Measurements from ENCODE around the gene TNS1. TPM values are rescaled to one million over a fixed set of nuclear protein-coding genes. Genes with fewer than 3 reads are reported as not detected.
A peak's percentile ranks its signal among the peaks of the same experiment; 100 is the strongest.

Gene TNS1
- total RNA-seq, 1 donor, result 116 TPM

DNA sequence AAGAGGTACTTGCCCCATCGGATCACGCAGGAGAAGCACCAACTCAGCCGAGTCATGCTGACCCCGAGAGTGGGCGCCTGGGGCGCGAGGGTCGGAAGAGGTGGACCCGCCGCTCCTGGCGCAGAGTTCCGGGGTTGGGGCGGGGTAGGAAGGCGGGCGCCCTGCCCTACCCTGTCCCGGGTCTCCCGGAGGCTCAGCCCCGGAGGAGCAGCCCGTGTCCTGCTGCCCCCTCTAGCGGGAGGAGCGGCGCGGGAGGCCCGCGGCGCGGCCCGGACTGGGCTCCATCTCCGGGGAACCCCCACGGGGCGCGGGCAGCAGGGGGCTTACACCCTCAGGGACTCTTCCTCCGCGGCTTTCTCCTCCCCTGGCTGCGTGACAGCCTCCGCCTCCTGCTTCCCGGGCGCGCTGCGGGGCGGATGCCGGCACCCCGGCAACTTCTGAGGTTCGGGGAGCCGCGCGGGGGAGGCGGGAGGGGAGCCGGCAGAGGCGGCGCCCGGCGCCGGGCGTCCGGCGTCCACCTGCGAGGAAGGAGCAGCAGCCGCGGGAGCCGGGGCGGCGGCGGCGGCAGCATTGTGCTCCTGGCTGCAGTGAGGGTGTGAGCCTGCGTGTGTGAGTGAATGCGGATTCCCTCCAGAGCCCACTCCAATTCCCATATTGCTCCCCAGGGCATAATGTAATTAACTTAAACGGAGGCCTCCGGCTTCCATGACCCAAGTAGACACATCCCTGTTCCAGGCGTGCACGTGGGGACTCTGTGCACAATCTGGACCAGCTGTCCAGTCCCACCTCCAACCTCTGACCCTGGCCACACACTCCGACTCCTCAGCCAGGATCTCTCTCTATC lies 7.6 kb upstream of the TNS1 start:
- TF ChIP-seq, protein P1, sequence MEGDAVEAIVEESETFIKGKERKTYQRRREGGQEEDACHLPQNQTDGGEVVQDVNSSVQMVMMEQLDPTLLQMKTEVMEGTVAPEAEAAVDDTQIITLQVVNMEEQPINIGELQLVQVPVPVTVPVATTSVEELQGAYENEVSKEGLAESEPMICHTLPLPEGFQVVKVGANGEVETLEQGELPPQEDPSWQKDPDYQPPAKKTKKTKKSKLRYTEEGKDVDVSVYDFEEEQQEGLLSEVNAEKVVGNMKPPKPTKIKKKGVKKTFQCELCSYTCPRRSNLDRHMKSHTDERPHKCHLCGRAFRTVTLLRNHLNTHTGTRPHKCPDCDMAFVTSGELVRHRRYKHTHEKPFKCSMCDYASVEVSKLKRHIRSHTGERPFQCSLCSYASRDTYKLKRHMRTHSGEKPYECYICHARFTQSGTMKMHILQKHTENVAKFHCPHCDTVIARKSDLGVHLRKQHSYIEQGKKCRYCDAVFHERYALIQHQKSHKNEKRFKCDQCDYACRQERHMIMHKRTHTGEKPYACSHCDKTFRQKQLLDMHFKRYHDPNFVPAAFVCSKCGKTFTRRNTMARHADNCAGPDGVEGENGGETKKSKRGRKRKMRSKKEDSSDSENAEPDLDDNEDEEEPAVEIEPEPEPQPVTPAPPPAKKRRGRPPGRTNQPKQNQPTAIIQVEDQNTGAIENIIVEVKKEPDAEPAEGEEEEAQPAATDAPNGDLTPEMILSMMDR (IDR thresholded peaks at IDR 0.05; ENCODE audit: insufficient read depth, low read length), result peak; percentile 64
- DNase-seq (ENCODE audit: low read depth), result no peak
- peak overlapping the region; percentile 80 for H3K4me3 ChIP-seq (ENCODE audit: low read depth, low read length)

DNA sequence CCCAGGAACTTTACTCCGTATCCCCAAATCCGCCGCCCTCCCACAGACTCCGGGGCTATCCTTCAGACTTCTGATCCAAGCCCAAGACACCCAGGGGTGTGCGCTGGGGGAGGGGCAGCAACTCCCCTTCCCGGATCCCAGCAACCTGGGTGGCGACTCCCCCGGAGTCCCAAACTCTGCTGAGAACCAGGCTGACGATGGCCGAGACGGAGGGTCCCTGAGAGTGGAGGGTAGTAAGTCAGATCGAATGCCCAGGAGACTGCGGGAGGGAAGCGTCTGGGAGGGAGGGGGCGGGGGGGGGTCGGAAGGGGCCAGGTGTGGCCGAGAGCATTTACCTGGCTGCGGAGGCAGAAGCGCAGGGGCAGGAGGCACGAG lies 7.0 kb upstream of the TNS1 start:
- TF ChIP-seq, protein P1 (IDR thresholded peaks at IDR 0.05; ENCODE audit: insufficient read depth, low read length), result no peak
- DNase-seq (ENCODE audit: low read depth), result no peak
- H3K4me3 ChIP-seq (ENCODE audit: low read depth, low read length), result peak overlapping the region; percentile 80

DNA sequence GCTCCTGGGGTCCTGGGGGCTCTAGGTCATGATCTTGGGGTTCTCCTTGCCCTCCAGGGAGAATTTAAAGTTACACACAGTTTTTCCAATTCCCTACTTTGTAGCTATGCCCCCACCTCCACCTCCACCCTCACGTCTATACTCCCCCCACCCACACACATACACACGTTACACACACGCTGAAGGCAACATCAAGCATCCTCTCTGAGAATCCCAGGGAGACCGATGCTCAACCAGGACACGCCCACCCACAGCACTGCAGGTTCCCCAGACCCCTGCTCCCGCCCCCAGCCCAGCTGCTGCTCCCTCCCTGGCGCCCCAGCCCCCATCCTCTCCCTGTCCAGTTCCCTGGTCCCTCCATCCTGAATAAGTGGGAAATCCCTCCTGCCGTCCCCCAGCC lies 6.4 kb upstream of the TNS1 start:
- peak overlapping the region; percentile 80 for H3K4me3 ChIP-seq (ENCODE audit: low read depth, low read length)
- TF ChIP-seq, protein P1 (IDR thresholded peaks at IDR 0.05; ENCODE audit: insufficient read depth, low read length), result no peak
- DNase-seq (ENCODE audit: low read depth), result no peak

DNA sequence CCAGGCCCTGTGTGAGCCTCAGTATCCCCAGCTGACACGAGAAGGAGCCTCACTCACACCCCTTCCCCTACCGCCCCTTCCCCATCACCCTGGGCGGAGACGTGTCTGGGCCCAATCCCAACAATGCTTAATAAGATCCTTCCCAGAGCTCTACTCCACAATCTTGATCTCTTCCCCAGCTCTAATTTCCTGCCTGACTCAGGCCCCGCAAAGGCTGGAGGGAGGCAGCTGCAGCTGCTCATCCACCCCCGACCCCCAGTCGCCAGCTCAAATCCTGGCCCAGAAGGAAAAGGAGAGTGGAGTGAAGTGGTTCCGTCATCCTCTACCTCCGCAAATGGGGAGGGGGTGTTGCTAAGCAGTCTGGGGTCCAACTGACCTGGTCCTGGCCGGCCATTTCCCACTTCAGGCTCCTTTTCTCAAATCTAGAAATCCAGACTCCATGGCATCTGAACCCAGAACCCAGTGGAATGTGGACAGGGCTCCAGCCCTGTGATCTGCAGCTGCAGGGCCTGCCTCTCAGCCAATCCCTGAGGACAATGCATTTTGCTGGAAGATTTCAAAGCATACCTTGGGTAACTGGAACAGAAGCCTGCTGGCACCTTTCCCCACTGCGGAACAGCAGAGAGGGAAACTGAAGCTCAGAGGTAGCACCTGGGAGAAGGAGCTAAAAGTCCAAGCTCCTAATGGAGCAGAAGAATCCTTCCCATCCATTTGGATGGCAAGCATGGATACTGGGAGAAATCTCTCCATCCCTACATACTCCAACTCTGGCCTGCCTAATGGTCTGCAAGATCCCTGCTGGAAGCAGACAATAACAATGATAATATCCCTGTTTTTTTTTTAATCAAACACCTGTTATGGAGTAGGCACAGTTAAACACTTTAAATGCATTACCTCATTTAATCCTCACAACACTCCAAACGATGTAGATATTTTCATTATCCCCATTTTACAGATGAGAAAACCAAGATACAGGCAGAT lies 5.6 kb upstream of the TNS1 start:
- H3K4me3 ChIP-seq (ENCODE audit: low read depth, low read length), result peak overlapping the region; percentile 80
- TF ChIP-seq, protein P1 (IDR thresholded peaks at IDR 0.05; ENCODE audit: insufficient read depth, low read length), result no peak
- peak; percentile 67 for DNase-seq (ENCODE audit: low read depth)

DNA sequence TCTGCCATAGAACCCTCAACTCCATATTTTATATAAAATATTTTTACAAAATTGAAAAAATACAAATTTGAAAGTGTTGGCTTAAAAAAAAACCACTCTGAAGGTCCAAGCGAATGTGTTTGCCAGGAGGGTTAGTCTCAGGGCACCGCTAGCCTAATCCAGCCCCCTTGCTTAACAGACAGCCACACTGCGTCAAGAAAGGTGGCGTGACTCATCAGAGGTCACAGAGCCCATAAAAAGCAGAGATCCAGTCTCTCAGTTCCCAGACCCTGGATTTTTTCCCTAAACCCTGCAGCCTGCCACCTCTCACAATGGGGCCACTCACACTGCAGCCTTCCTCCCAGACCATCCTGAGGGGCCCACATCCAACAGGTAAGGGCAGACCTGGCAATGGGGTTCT lies 3.9 kb upstream of the TNS1 start:
- H3K4me3 ChIP-seq (ENCODE audit: low read depth, low read length), result no peak overlapping the region
- DNase-seq (ENCODE audit: low read depth), result peak; percentile 89
- TF ChIP-seq, protein P1 (IDR thresholded peaks at IDR 0.05; ENCODE audit: insufficient read depth, low read length), result no peak

DNA sequence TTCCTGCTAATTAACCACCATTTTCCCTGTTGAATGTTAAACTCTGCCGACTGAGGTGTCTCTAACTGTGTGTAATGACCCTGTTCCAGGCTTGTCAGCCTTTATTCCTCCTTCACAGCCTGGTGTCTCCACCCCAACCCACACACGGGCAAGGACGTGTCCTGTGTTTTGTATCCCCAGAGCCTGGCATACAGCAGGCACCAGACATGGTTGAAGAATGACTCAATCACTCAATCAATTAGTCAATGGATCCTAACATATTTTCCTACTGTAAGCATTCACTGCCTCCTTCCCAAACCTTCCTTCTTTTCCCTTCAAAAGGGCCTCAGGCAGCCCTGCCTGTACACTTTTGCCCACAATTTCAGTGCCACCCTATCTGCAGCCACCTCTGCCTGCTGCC lies 2.7 kb upstream of the TNS1 start:
- DNase-seq (ENCODE audit: low read depth), result no peak
- TF ChIP-seq, protein P1 (IDR thresholded peaks at IDR 0.05; ENCODE audit: insufficient read depth, low read length), result no peak

More for the DNA sequence above, 2.7 kb upstream of the TNS1 start:
- H3K4me3 ChIP-seq (ENCODE audit: low read depth, low read length), result no peak overlapping the region

Data from fibroblast of the aortic adventitia (primary cell).